ENCODE measurements around the gene HLA-DMB. TPM values are rescaled to one million over a fixed set of nuclear protein-coding genes. Genes with fewer than 3 reads are reported as not detected.

HLA-DMB gene
- total and polyA plus RNA-seq, 12 donors: 9.1 to 118 (median 70.5) TPM

DNA sequence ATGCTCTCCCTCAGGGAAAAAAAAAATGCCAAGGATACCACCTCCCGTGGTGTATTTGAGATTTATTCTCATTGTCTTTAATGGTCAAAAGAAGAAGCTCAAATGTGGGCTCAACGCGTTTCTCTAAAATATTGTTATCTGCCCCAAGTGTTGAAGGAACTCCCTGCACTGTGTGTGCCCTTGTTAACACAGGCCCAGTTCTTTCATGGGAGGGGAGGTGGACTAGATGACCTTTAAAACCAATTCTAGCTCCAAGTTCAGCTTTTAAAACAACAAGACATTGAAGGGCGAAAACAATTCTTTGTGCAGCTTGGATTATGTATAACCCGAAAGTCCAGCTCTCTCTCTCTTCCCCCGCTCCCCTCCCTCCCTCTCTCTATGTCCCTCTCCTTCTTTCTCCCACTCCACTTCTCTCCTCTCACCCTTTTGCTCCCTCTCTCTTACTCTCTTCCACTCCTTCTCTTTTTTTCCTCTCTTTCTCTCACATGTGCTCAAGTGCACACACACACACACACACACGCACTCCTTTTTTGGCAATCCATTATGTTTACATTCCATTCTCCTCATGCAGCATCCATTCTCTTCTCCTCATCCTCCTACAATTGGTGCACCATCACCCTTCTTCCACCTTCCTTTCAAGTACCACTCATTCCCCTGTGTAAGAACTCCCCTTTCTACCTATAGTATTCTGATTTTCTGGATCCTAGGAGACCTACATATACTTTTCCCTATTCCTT lies 8.5 kb downstream of the HLA-DMB start:
- no peak for DNase-seq
- H3K4me1 ChIP-seq (replicated peaks in 1 of 2): peaks cover 0 to 10% of the 10 kb centered on the region in 2 donors
- 58 to 69% (median 64%) methylated on average over 7 of the region's 7 CpGs for WGBS, 4 donors
- TF ChIP-seq POLR2A (IDR thresholded peaks at IDR 0.05): no peak
- TF ChIP-seq, protein P1, sequence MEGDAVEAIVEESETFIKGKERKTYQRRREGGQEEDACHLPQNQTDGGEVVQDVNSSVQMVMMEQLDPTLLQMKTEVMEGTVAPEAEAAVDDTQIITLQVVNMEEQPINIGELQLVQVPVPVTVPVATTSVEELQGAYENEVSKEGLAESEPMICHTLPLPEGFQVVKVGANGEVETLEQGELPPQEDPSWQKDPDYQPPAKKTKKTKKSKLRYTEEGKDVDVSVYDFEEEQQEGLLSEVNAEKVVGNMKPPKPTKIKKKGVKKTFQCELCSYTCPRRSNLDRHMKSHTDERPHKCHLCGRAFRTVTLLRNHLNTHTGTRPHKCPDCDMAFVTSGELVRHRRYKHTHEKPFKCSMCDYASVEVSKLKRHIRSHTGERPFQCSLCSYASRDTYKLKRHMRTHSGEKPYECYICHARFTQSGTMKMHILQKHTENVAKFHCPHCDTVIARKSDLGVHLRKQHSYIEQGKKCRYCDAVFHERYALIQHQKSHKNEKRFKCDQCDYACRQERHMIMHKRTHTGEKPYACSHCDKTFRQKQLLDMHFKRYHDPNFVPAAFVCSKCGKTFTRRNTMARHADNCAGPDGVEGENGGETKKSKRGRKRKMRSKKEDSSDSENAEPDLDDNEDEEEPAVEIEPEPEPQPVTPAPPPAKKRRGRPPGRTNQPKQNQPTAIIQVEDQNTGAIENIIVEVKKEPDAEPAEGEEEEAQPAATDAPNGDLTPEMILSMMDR (IDR thresholded peaks at IDR 0.05): no peak
- no peaks in the 10 kb centered on the region for H3K27me3 ChIP-seq
- intact Hi-C loops (cut with DNase I): loop anchor here (2.0 to 10.0 kb wide), 3 partner anchors 47 to 53 kb away; no protein-coding TSS in a partner anchor
- no peaks in the 10 kb centered on the region for H3K36me3 ChIP-seq (replicated peaks in 1 of 2)
- no peak overlapping the region for H3K4me3 ChIP-seq
- no peaks in the 10 kb centered on the region for H3K9me3 ChIP-seq (replicated peaks in 1 of 3)
- no peak overlapping the region for H3K27ac ChIP-seq

DNA sequence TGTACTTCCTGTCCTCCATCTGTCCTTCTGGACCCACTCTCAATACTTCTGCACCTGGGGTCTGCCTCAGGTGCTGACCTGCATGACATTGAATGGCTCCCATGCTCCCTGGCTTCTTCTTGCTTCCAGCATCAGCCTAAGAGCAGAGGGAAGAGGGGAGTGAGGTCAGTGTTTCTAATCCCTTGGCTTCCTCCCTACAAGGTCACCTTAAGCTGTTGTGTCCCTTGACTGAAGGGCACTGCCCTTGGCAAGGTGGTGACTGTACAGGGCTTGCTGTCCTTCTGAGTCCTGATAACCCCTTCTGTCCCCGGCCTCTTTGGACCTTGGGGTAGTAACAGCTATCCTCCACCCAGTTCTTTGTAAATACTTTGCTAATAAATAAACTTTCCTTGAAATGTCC lies 9.6 kb downstream of the HLA-DMB start:
- H3K4me3 ChIP-seq: no peak overlapping the region
- H3K36me3 ChIP-seq (replicated peaks in 1 of 2): no peaks in the 10 kb centered on the region
- peak overlapping the region in 1 of 5 donors; percentile 44 for H3K27ac ChIP-seq
- peak in 4 of 7 donors; percentile 41 to 74 (median 65) for DNase-seq
- TF ChIP-seq, protein P1 (IDR thresholded peaks at IDR 0.05): no peak
- no peak for TF ChIP-seq POLR2A (IDR thresholded peaks at IDR 0.05)
- 0 to 2% (median 0%) methylated on average over 1 of the region's 1 CpG for WGBS, 4 donors
- intact Hi-C loops (cut with DNase I): loop anchor here (5.0 to 10.0 kb wide), 2 partner anchors 46 to 51 kb away; no protein-coding TSS in a partner anchor
- H3K9me3 ChIP-seq (replicated peaks in 1 of 3): no peaks in the 10 kb centered on the region
- no peaks in the 10 kb centered on the region for H3K27me3 ChIP-seq
- H3K4me1 ChIP-seq (replicated peaks in 1 of 2): peaks cover 0 to 10% of the 10 kb centered on the region in 2 donors

DNA sequence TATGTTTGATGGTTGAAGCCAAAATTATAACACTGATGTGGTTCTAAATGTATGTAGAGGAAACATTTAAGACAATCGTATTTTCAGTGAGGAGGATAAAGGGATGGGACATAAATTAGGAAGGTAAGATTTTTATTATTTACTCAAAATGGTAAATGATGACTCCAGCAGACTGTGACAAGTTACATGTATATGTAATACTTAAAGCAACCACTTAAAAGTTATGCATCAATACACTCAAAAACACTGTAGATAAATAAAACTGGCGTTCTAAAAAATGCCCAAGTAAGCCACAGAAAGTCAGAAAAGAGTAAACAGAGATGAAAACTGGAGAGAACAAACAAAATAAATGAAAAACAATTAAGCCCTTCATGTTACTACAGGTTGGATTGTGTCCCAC lies 18.7 kb downstream of the HLA-DMB start:
- H3K4me3 ChIP-seq: no peak overlapping the region
- no peaks in the 10 kb centered on the region for H3K4me1 ChIP-seq (replicated peaks in 1 of 2)
- no peak for DNase-seq
- no peak overlapping the region for H3K27ac ChIP-seq
- no peaks in the 10 kb centered on the region for H3K36me3 ChIP-seq (replicated peaks in 1 of 2)
- WGBS, 4 donors: 91 to 96% (median 93%) methylated on average over 2 of the region's 2 CpGs
- intact Hi-C loops (cut with DNase I): no loop called here
- no peaks in the 10 kb centered on the region for H3K27me3 ChIP-seq
- H3K9me3 ChIP-seq (replicated peaks in 1 of 3): no peaks in the 10 kb centered on the region
- TF ChIP-seq, protein P1 (IDR thresholded peaks at IDR 0.05): no peak
- no peak for TF ChIP-seq POLR2A (IDR thresholded peaks at IDR 0.05)

DNA sequence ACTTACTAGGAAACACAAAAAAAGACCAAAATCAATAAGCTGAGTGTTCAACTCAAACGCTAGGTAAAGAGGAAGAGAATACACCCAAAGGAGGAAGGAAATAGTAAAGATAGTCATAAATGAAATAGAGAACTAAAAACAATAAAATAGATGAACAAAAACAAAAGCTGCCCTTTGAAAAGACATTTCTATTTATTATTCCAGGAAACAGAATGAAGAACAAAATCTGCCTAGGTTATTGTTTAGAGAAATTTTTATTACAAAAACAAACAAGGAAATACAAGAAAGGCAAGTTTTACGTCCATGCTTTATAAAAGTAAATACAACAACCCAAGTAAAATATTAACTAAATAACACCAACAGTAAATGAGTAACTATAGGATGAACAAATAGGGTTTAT lies 20.1 kb downstream of the HLA-DMB start:
- no peak overlapping the region for H3K27ac ChIP-seq
- TF ChIP-seq, protein P1 (IDR thresholded peaks at IDR 0.05): no peak
- TF ChIP-seq POLR2A (IDR thresholded peaks at IDR 0.05): no peak
- WGBS, 4 donors: 66 to 74% (median 67%) methylated on average over 2 of the region's 2 CpGs
- no peaks in the 10 kb centered on the region for H3K9me3 ChIP-seq (replicated peaks in 1 of 3)
- no peaks in the 10 kb centered on the region for H3K27me3 ChIP-seq
- no peak for DNase-seq
- no peaks in the 10 kb centered on the region for H3K36me3 ChIP-seq (replicated peaks in 1 of 2)
- intact Hi-C loops (cut with DNase I): no loop called here
- no peaks in the 10 kb centered on the region for H3K4me1 ChIP-seq (replicated peaks in 1 of 2)
- no peak overlapping the region for H3K4me3 ChIP-seq
